Liver (tissue), 9 donors: ENCODE results near the gene MAML3. TPM values are rescaled to one million over a fixed set of nuclear protein-coding genes. Genes with fewer than 3 reads are reported as not detected.

Source experiments
- DNase-seq: peaks from one replicate; pipeline ENCODE4 v3.0.0-alpha.2; 2017; ENCODE audit warnings: low spot score
- H3K27ac ChIP-seq, 2 donors: one replicate each; pipeline ENCODE4 v1.7.0; 2013; ENCODE audit warnings: inconsistent platforms in 2 of 2, low read length in 2 of 2, control low read depth in 1 of 2, low read depth in 1 of 2, mild to moderate bottlenecking in 1 of 2
- H3K27me3 ChIP-seq, 4 donors: one replicate each; pipeline versions ENCODE4 v1.6.1 to v1.7.0; 2013; ENCODE audit warnings: low read length in 3 of 4, inconsistent platforms in 1 of 4, mild to moderate bottlenecking in 1 of 4, moderate library complexity in 1 of 4; ENCODE audit not compliant: control insufficient read depth in 4 of 4, insufficient read depth in 4 of 4
- H3K36me3 ChIP-seq, 4 donors: one replicate each; pipeline versions ENCODE4 v1.6.1 to v1.7.0; 2013; ENCODE audit warnings: low read length in 3 of 4, mild to moderate bottlenecking in 3 of 4, low read depth in 1 of 4, moderate library complexity in 1 of 4; ENCODE audit not compliant: control insufficient read depth in 4 of 4, insufficient read depth in 3 of 4
- H3K4me1 ChIP-seq, 4 donors: one replicate each; pipeline versions ENCODE4 v1.6.1 to v1.7.0; 2013; ENCODE audit warnings: low read length in 3 of 4, mild to moderate bottlenecking in 3 of 4, moderate library complexity in 1 of 4; ENCODE audit not compliant: control insufficient read depth in 4 of 4, insufficient read depth in 4 of 4
- H3K4me3 ChIP-seq, 3 donors: one replicate each; pipeline versions ENCODE4 v1.6.1 to v1.7.0; 2013; ENCODE audit warnings: low read length in 3 of 3, control low read depth in 1 of 3, low read depth in 1 of 3, mild to moderate bottlenecking in 1 of 3
- H3K9ac ChIP-seq, 2 donors: one replicate each; pipeline ENCODE4 v1.7.0; 2013; ENCODE audit warnings: low read length in 2 of 2, mild to moderate bottlenecking in 2 of 2, moderate library complexity in 2 of 2, control low read depth in 1 of 2, low read depth in 1 of 2
- H3K9me3 ChIP-seq, 4 donors: one replicate each; pipeline versions ENCODE4 v1.6.1 to v1.7.0; 2013; ENCODE audit warnings: low read length in 3 of 4; ENCODE audit not compliant: control insufficient read depth in 4 of 4
- EGR1 ChIP-seq, 2 donors: IDR thresholded peaks; 2 replicates each; pipeline ENCODE4 v1.6.1; 2016 to 2018; ENCODE audit warnings: antibody characterized with exemption in 2 of 2, low read depth in 2 of 2
- FOXA1 ChIP-seq: IDR thresholded peaks from 2 replicates; pipeline ENCODE4 v1.6.1; 2016; ENCODE audit warnings: antibody characterized with exemption
- FOXA2 ChIP-seq: IDR thresholded peaks from 2 replicates; pipeline ENCODE4 v1.6.1; 2016; ENCODE audit warnings: antibody characterized with exemption
- GABPA ChIP-seq, 2 donors: IDR thresholded peaks in 1 of 2; conservative IDR thresholded peaks in 1 of 2; 2 replicates each; pipeline ENCODE4 v1.6.1; 2016; ENCODE audit warnings: antibody characterized with exemption in 2 of 2, mild to moderate bottlenecking in 1 of 2, moderate library complexity in 1 of 2
- HNF4A ChIP-seq, 2 donors: conservative IDR thresholded peaks; 2 replicates each; pipeline ENCODE4 v1.6.1; 2016; ENCODE audit warnings: antibody characterized with exemption in 2 of 2, mild to moderate bottlenecking in 2 of 2
- HNF4G ChIP-seq: IDR thresholded peaks from 2 replicates; pipeline ENCODE4 v1.6.1; 2016; ENCODE audit warnings: antibody characterized with exemption
- JUND ChIP-seq, 2 donors: IDR thresholded peaks; 2 replicates each; pipeline ENCODE4 v1.6.1; 2016; ENCODE audit warnings: antibody characterized with exemption in 2 of 2
- NR2F2 ChIP-seq: IDR thresholded peaks from 2 replicates; pipeline ENCODE4 v1.6.1; 2016; ENCODE audit warnings: antibody characterized with exemption
- RAD21 ChIP-seq, 2 donors: IDR thresholded peaks; 2 replicates each; pipeline ENCODE4 v1.6.1; 2016; ENCODE audit warnings: antibody characterized with exemption in 2 of 2, mild to moderate bottlenecking in 2 of 2
- RXRA ChIP-seq, 2 donors: IDR thresholded peaks; 2 replicates each; pipeline ENCODE4 v1.6.1; 2017 to 2018; ENCODE audit warnings: antibody characterized with exemption in 2 of 2, mild to moderate bottlenecking in 1 of 2
- TAF1 ChIP-seq: conservative IDR thresholded peaks from 2 replicates; pipeline ENCODE4 v1.6.1; 2016; ENCODE audit warnings: antibody characterized with exemption, mild to moderate bottlenecking
- YY1 ChIP-seq: IDR thresholded peaks from 2 replicates; pipeline ENCODE4 v1.6.1; 2016; ENCODE audit warnings: antibody characterized with exemption, mild to moderate bottlenecking
- WGBS: extraction: QIAGEN DNeasy Blood & Tissue Kit; methylation state at CpG from one replicate; pipeline ENCODE4 v1.1.7; 2013; 5-methylcytosine and 5-hydroxymethylcytosine counted together
- polyA plus RNA-seq, 2 donors: library from polyadenylated mRNA; stranded (reverse) in 1 of 2; unstranded in 1 of 2; fragments of 200-250 nt in 1 of 2; fragments of >200 nt in 1 of 2; fragmentation: Nextera tagmentation in 1 of 2; extraction: Ambion mirVana in 1 of 2; gene quantifications; one replicate each; pipeline versions ENCODE4 v1.2.1 to v1.2.3, GENCODE V29; 2013 to 2015
- total RNA-seq, 2 donors: library from RNA; depleted of rRNA; stranded (reverse); fragments of >200 nt; gene quantifications; one replicate each; pipeline ENCODE4 v1.2.3, GENCODE V29; 2014
- TF ChIP-seq, protein P1 (sequence below): IDR thresholded peaks from 2 replicates; pipeline ENCODE4 v1.6.1; 2016; ENCODE audit warnings: antibody characterized with exemption
- TF ChIP-seq, protein P2 (sequence below): fragments of 150-350 bp; IDR thresholded peaks from 2 replicates; pipeline ENCODE4 v1.5.1; 2017; ENCODE audit warnings: improper control_type of control experiment, low read depth, low read length; ENCODE audit not compliant: missing input control
- TF ChIP-seq, protein P3 (sequence below): IDR thresholded peaks from 2 replicates; pipeline ENCODE4 v1.6.1; 2016; ENCODE audit warnings: antibody characterized with exemption, mild to moderate bottlenecking
- TF ChIP-seq, protein P4 (sequence below): IDR thresholded peaks from 2 replicates; pipeline ENCODE4 v1.6.1; 2016; ENCODE audit warnings: antibody characterized with exemption
- TF ChIP-seq, protein P5 (sequence below): IDR thresholded peaks from 2 replicates; pipeline ENCODE4 v1.6.1; 2016; ENCODE audit warnings: antibody characterized with exemption
- donor health status: healthy.
- donor health status: healthy.
- donor health status: healthy.
- donor health status: healthy.
- donor health status: healthy.

The MAML3 gene
- total and polyA plus RNA-seq, 4 donors: 1.3 to 4.3 (median 2.7) TPM

DNA sequence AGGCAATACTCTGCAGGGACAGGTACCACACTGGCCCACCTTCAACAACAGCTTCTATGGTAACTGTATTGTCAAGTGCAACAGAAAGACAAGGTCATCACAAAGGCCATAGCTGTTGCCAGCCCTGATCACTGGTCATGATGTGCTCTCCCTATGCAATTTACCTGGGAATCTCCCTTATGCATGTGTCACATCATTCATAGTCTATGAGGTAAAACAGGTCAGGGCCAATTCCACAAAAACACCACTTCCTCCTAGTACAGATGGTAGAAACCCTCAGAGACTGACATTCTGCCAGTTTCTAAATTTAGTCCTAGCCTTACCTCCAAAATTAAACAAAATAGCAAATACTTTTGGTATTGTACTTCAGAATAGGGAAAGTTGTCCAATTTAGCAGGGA, 355.5 kb downstream of the MAML3 start:
- Histone ChIP-seq H3K9ac (no peak overlapping the region), H3K36me3 (no peaks in the 10 kb centered on the region), H3K4me1 (peaks cover 0 to 1% (median 0%) of the 10 kb centered on the region in 4 donors), H3K27ac (no peak overlapping the region), H3K27me3 (no peaks in the 10 kb centered on the region), H3K4me3 (no peak overlapping the region), H3K9me3 (no peaks in the 10 kb centered on the region)
- TF ChIP-seq GABPA (IDR thresholded peaks at IDR 0.05 in 1 of 2, conservative IDR thresholded peaks at IDR 0.05 in 1 of 2) (no peak), RXRA (IDR thresholded peaks at IDR 0.05) (no peak), JUND (IDR thresholded peaks at IDR 0.05) (no peak), HNF4A (conservative IDR thresholded peaks at IDR 0.05) (no peak), HNF4G (no peak), FOXA2 (no peak), FOXA1 (no peak), EGR1 (IDR thresholded peaks at IDR 0.05; ENCODE audit: low read depth in 2 of 2) (no peak), YY1 (no peak), TAF1 (no peak), NR2F2 (no peak), RAD21 (IDR thresholded peaks at IDR 0.05) (no peak)
- TF ChIP-seq, protein P1, sequence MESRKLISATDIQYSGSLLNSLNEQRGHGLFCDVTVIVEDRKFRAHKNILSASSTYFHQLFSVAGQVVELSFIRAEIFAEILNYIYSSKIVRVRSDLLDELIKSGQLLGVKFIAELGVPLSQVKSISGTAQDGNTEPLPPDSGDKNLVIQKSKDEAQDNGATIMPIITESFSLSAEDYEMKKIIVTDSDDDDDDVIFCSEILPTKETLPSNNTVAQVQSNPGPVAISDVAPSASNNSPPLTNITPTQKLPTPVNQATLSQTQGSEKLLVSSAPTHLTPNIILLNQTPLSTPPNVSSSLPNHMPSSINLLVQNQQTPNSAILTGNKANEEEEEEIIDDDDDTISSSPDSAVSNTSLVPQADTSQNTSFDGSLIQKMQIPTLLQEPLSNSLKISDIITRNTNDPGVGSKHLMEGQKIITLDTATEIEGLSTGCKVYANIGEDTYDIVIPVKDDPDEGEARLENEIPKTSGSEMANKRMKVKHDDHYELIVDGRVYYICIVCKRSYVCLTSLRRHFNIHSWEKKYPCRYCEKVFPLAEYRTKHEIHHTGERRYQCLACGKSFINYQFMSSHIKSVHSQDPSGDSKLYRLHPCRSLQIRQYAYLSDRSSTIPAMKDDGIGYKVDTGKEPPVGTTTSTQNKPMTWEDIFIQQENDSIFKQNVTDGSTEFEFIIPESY: no peak
- TF ChIP-seq, protein P2, sequence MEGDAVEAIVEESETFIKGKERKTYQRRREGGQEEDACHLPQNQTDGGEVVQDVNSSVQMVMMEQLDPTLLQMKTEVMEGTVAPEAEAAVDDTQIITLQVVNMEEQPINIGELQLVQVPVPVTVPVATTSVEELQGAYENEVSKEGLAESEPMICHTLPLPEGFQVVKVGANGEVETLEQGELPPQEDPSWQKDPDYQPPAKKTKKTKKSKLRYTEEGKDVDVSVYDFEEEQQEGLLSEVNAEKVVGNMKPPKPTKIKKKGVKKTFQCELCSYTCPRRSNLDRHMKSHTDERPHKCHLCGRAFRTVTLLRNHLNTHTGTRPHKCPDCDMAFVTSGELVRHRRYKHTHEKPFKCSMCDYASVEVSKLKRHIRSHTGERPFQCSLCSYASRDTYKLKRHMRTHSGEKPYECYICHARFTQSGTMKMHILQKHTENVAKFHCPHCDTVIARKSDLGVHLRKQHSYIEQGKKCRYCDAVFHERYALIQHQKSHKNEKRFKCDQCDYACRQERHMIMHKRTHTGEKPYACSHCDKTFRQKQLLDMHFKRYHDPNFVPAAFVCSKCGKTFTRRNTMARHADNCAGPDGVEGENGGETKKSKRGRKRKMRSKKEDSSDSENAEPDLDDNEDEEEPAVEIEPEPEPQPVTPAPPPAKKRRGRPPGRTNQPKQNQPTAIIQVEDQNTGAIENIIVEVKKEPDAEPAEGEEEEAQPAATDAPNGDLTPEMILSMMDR: no peak
- TF ChIP-seq, protein P3, sequence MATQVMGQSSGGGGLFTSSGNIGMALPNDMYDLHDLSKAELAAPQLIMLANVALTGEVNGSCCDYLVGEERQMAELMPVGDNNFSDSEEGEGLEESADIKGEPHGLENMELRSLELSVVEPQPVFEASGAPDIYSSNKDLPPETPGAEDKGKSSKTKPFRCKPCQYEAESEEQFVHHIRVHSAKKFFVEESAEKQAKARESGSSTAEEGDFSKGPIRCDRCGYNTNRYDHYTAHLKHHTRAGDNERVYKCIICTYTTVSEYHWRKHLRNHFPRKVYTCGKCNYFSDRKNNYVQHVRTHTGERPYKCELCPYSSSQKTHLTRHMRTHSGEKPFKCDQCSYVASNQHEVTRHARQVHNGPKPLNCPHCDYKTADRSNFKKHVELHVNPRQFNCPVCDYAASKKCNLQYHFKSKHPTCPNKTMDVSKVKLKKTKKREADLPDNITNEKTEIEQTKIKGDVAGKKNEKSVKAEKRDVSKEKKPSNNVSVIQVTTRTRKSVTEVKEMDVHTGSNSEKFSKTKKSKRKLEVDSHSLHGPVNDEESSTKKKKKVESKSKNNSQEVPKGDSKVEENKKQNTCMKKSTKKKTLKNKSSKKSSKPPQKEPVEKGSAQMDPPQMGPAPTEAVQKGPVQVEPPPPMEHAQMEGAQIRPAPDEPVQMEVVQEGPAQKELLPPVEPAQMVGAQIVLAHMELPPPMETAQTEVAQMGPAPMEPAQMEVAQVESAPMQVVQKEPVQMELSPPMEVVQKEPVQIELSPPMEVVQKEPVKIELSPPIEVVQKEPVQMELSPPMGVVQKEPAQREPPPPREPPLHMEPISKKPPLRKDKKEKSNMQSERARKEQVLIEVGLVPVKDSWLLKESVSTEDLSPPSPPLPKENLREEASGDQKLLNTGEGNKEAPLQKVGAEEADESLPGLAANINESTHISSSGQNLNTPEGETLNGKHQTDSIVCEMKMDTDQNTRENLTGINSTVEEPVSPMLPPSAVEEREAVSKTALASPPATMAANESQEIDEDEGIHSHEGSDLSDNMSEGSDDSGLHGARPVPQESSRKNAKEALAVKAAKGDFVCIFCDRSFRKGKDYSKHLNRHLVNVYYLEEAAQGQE: no peak
- TF ChIP-seq, protein P4, sequence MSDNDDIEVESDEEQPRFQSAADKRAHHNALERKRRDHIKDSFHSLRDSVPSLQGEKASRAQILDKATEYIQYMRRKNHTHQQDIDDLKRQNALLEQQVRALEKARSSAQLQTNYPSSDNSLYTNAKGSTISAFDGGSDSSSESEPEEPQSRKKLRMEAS: no peak
- DNase-seq: no peak

DNA sequence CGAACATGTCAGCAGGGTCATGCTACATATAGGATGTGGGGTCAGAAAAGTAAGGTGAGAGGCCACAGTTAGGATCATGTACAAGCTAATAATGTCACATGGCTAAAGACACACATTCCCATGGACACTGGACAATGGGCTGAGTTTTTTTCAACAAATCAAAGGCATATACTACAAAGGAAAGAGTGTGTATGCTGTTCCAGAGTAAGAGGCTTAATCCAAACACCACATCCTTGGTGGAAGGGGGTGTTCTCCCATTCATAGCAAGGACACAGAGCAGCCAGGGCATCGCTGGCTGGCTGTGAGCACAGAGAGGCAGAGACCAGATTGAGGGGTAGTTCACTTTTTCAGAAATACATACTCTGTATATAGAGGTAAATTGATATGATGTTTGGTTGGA, 356.7 kb downstream of the MAML3 start:
- Histone ChIP-seq H3K4me3 (no peak overlapping the region), H3K27ac (no peak overlapping the region), H3K9me3 (no peaks in the 10 kb centered on the region), H3K4me1 (no peaks in the 10 kb centered on the region), H3K27me3 (no peaks in the 10 kb centered on the region), H3K9ac (no peak overlapping the region), H3K36me3 (no peaks in the 10 kb centered on the region)
- 97% methylated on average over 2 of the region's 2 CpGs for WGBS
- no peak for DNase-seq
- TF ChIP-seq, protein P2: no peak
- no peak for TF ChIP-seq TAF1
- TF ChIP-seq YY1: no peak
- TF ChIP-seq, protein P1: no peak
- TF ChIP-seq, protein P5, sequence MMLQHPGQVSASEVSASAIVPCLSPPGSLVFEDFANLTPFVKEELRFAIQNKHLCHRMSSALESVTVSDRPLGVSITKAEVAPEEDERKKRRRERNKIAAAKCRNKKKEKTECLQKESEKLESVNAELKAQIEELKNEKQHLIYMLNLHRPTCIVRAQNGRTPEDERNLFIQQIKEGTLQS: no peak
